Measurements from ENCODE around the gene AGR2.

AGR2 gene

DNA sequence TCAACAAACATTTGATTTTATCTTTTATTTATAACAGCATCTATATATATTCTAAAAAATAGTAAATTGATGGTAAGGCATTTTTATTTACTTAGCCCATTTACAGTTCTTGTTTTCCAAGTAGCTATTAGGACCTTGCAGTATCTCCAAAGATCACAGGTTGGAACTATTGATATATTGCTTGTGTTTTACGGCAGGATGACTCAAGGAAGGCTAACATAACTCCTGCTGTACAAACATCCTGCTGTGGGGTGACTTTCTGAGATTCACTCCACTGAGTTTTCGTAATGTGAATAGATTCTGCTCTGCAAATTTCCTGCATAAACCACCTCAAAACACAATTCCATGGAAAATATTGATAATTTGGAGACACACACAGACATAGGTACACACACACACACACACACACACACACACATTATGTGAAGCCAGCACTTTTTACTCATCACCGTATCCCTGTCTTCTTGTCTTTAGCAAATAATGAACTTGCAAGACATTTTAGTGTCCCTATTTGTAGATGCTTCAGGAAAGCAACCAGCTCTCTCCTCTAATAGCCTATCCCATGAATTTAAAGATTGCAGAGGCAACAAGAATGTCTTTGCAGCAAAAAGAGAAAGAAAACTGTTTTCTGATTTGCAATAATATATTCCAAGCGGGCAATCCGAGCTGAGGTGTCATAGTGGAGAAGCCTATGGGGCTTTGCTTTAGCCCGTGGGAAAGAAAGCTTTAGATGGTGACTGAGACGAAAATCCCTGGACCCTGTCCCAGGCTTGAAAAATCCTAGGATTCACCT is 722 bp downstream of the AGR2 start:
- H3K4me3 ChIP-seq (ENCODE audit: control insufficient read depth, low read depth, low read length): no peak overlapping the region
- peak; percentile 38 for DNase-seq (ENCODE audit: low read depth)

DNA sequence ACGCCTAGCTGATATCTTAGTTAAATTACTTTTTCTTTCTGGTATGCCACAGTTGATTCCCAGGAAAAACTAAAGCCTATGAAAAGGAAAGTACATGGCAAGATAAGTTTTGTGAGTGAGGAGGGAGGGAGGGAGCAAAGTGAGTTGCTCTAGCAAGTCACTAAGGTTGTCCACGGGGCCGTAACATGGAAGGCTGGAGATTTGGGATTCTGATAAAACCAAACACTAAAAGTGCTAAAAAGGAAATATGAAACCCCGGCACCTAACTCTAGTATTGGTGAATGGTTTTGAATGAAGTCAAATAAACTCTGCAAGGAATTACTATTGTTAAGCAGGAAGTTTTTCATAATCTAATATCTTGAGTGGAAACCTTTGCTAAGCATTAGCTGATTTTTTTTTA is 1.7 kb downstream of the AGR2 start:
- TF ChIP-seq CTCF (conservative IDR thresholded peaks at IDR 0.05; ENCODE audit: control insufficient read depth, insufficient read depth, low read depth, low read length): no peak
- H3K4me3 ChIP-seq (ENCODE audit: control insufficient read depth, low read depth, low read length): no peak overlapping the region
- DNase-seq (ENCODE audit: low read depth): no peak

More for the DNA sequence above, 722 bp downstream of the AGR2 start:
- TF ChIP-seq CTCF (conservative IDR thresholded peaks at IDR 0.05; ENCODE audit: control insufficient read depth, insufficient read depth, low read depth, low read length): no peak

GRCh38 chr7:16801579-16801978 is 3.2 kb downstream of the AGR2 start:
- DNase-seq (ENCODE audit: low read depth): no peak
- no peak for TF ChIP-seq CTCF (conservative IDR thresholded peaks at IDR 0.05; ENCODE audit: control insufficient read depth, insufficient read depth, low read depth, low read length)
- no peak overlapping the region for H3K4me3 ChIP-seq (ENCODE audit: control insufficient read depth, low read depth, low read length)

DNA sequence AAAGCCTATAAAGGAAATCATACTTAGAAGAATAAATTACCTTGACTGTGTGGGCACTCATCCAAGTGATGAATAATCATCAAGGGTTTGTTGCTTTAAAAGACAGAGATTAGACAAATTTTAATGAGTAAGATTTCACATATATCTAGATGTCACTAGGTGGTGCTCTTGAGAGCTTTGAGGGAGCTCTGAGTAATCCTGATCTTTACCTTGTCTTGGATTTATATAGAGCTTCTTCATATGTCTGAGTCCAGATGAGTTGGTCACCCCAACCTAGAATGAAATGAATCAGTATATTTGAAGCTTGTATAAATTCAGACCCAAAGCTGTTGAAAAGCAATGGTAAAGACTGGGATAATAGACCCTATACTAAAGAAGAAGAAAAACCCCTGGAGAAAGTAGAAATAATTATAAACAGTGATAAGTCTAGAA is 3.7 kb downstream of the AGR2 start:
- no peak overlapping the region for H3K4me3 ChIP-seq (ENCODE audit: control insufficient read depth, low read depth, low read length)
- DNase-seq (ENCODE audit: low read depth): peak; percentile 91
- peak; percentile 68 for TF ChIP-seq CTCF (conservative IDR thresholded peaks at IDR 0.05; ENCODE audit: control insufficient read depth, insufficient read depth, low read depth, low read length)

GRCh38 chr7:16795624-16796023 is 9.2 kb downstream of the AGR2 start:
- no peak for TF ChIP-seq CTCF (conservative IDR thresholded peaks at IDR 0.05; ENCODE audit: control insufficient read depth, insufficient read depth, low read depth, low read length)
- no peak for DNase-seq (ENCODE audit: low read depth)

GRCh38 chr7:16794986-16795385 is 9.8 kb downstream of the AGR2 start:
- no peak for DNase-seq (ENCODE audit: low read depth)
- no peak for TF ChIP-seq CTCF (conservative IDR thresholded peaks at IDR 0.05; ENCODE audit: control insufficient read depth, insufficient read depth, low read depth, low read length)
- H3K4me3 ChIP-seq (ENCODE audit: control insufficient read depth, low read depth, low read length): no peak overlapping the region

More at GRCh38 chr7:16795624-16796023, 9.2 kb downstream of the AGR2 start:
- no peak overlapping the region for H3K4me3 ChIP-seq (ENCODE audit: control insufficient read depth, low read depth, low read length)

All from fibroblast of mammary gland (primary cell).